GM12865 (cell line): Measurements from ENCODE around the gene GNAO1.

ENCODE experiments used
- DNase-seq: peaks from one replicate; pipeline ENCODE4 v3.0.0; 2010; ENCODE audit warnings: low read depth
- H3K4me3 ChIP-seq: 2 replicates; pipeline ENCODE4 v1.5.1; 2011; ENCODE audit warnings: mild to moderate bottlenecking, low read depth, low read length, control low read depth
- CTCF ChIP-seq: IDR thresholded peaks from 2 replicates; pipeline ENCODE4 v1.5.1; 2011; ENCODE audit warnings: low read length, control low read depth, low read depth, inconsistent platforms; ENCODE audit not compliant: insufficient read depth; ENCODE audit errors: missing control alignments

The GNAO1 gene

GRCh38 chr16:56312556-56312955 lies 121.3 kb downstream of the GNAO1 start:
- DNase-seq, result no peak
- no peak for TF ChIP-seq CTCF
- no peak overlapping the region for H3K4me3 ChIP-seq

GRCh38 chr16:56314244-56314850 lies 123.1 kb downstream of the GNAO1 start:
- no peak for TF ChIP-seq CTCF
- DNase-seq, result no peak
- H3K4me3 ChIP-seq, result no peak overlapping the region

GRCh38 chr16:56315955-56316354 lies 124.7 kb downstream of the GNAO1 start:
- DNase-seq, result no peak
- no peak for TF ChIP-seq CTCF
- H3K4me3 ChIP-seq, result no peak overlapping the region

GRCh38 chr16:56316545-56316944 lies 125.3 kb downstream of the GNAO1 start:
- no peak for DNase-seq
- no peak overlapping the region for H3K4me3 ChIP-seq
- TF ChIP-seq CTCF, result no peak

GRCh38 chr16:56317998-56318826 lies 126.9 kb downstream of the GNAO1 start:
- DNase-seq, result peak; percentile 66
- TF ChIP-seq CTCF, result peak; percentile 86
- H3K4me3 ChIP-seq, result no peak overlapping the region

GRCh38 chr16:56318827-56319140 lies 127.5 kb downstream of the GNAO1 start:
- no peak for TF ChIP-seq CTCF
- no peak for DNase-seq
- no peak overlapping the region for H3K4me3 ChIP-seq
